ENCODE data around the gene TEX264.

The TEX264 gene

DNA sequence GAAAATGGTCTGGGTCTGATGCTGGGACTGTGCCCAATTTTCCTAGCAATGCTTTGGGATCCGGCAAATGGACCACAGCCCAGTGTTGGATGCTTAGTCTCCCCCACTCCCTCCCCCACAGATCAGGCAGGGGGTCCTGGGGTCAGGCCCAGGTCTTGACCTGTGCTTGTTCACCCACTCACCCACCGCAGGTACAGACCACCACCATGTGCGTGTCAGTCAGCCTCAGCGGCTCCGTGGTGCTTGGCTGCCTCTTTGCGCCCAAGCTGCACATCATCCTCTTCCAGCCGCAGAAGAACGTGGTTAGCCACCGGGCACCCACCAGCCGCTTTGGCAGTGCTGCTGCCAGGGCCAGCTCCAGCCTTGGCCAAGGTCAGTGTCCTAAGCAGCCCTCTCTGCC is 46.4 kb downstream of the TEX264 start:
- TF ChIP-seq, protein P1, sequence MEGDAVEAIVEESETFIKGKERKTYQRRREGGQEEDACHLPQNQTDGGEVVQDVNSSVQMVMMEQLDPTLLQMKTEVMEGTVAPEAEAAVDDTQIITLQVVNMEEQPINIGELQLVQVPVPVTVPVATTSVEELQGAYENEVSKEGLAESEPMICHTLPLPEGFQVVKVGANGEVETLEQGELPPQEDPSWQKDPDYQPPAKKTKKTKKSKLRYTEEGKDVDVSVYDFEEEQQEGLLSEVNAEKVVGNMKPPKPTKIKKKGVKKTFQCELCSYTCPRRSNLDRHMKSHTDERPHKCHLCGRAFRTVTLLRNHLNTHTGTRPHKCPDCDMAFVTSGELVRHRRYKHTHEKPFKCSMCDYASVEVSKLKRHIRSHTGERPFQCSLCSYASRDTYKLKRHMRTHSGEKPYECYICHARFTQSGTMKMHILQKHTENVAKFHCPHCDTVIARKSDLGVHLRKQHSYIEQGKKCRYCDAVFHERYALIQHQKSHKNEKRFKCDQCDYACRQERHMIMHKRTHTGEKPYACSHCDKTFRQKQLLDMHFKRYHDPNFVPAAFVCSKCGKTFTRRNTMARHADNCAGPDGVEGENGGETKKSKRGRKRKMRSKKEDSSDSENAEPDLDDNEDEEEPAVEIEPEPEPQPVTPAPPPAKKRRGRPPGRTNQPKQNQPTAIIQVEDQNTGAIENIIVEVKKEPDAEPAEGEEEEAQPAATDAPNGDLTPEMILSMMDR (IDR thresholded peaks at IDR 0.05; ENCODE audit: borderline replicate concordance, control extremely low read depth, extremely low read depth, insufficient read depth, missing control alignments), result no peak
- no peak for DNase-seq (ENCODE audit: low spot score)
- in situ Hi-C loops (cut with MboI; ENCODE audit: low sequenced_read_pairs, unreplicated experiment), result no loop called here

DNA sequence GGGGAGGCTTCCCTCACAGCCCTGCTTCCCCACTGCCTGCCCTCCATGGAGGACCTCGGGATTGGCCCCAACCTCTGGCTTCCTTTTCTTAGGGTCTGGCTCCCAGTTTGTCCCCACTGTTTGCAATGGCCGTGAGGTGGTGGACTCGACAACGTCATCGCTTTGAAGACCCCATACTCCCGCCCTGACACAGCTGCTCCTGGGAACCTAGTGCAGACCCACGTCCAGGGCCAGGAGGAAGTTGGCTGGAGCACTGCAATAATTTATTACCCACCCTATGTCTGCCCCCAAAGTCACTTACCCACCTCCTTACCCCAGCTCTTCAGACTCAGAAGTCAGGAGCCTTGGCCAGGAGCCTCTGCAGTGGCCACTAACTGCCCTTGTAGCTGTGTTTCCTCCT is 46.9 kb downstream of the TEX264 start:
- DNase-seq (ENCODE audit: low spot score), result peak; percentile 26
- TF ChIP-seq, protein P1 (IDR thresholded peaks at IDR 0.05; ENCODE audit: borderline replicate concordance, control extremely low read depth, extremely low read depth, insufficient read depth, missing control alignments), result no peak
- in situ Hi-C loops (cut with MboI; ENCODE audit: low sequenced_read_pairs, unreplicated experiment), result no loop called here

DNA sequence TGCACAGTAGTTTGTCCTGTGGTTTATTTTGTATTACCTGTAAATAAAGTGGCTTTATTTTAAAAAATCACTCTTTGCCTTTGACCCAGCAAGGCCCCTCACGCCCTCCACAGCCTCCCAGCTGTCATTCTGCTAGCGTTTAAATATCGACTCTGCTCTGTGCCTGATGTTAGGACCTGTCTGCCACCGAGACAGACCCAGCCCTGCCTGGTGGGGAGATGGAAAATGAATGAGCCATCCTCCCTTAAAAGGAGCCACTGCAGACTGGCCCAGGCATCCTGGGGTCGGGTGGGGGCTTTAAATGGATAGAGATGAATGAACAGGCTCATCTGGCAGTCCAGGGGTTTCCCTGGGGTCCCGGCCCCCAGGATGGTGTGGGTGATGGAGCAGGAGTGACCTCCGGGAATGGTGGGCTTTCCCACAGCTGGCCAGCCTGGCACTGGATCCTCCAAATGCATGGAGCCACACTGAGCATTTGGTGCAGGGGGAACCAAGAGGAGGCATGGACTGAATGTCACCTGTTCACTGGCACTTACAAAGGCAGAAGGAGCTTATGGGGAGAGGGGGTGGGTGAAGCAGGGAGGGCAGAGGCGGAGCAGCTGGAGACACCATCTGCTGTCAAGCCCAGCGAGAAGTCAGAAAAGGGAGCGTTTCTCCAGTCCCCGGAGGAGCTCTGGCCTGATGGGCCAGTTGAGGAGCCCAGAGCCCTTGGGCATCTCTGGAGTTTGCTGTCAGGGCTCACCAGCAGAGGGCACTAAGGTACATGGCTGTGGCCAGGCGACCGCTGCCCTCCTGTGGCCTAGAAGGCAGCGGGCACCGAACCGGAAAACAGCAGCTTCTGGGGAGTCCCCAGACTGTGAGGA is 47.7 kb downstream of the TEX264 start:
- peak; percentile 83 for DNase-seq (ENCODE audit: low spot score)
- in situ Hi-C loops (cut with MboI; ENCODE audit: low sequenced_read_pairs, unreplicated experiment), result no loop called here
- TF ChIP-seq, protein P1 (IDR thresholded peaks at IDR 0.05; ENCODE audit: borderline replicate concordance, control extremely low read depth, extremely low read depth, insufficient read depth, missing control alignments), result peak; percentile 73

DNA sequence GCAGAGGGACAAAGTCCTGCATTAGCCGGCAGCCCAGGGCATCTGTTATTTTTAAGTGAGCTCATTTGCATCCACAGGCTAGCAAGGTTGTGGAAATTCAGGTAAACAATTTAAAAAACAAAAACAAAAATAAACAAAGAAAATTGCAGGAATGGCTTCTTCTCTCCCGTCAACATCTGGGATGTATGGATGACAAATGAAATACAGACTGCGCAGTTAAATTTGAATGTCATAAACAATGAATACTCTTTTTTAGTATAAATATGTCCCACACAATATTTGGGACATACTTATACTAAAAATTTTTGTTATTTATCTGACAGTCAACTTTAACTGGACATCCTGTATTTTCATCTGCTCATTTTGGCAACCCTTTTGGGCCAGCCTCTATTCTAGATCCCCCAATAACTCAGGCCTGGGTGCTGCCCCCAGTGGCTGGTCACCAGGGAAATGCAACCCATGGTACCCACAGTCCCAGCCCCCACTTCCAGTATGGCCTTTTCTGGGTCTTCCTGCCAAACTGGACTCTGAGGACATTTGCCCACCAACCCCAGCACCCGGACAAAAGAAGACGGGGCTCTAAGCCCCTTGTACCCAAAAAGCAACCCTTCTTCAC is 48.5 kb downstream of the TEX264 start:
- TF ChIP-seq, protein P1 (IDR thresholded peaks at IDR 0.05; ENCODE audit: borderline replicate concordance, control extremely low read depth, extremely low read depth, insufficient read depth, missing control alignments), result no peak
- in situ Hi-C loops (cut with MboI; ENCODE audit: low sequenced_read_pairs, unreplicated experiment), result loop anchor here (10.0 kb wide), 1 partner anchor 75 kb away; no protein-coding TSS in a partner anchor
- peak; percentile 24 for DNase-seq (ENCODE audit: low spot score)

DNA sequence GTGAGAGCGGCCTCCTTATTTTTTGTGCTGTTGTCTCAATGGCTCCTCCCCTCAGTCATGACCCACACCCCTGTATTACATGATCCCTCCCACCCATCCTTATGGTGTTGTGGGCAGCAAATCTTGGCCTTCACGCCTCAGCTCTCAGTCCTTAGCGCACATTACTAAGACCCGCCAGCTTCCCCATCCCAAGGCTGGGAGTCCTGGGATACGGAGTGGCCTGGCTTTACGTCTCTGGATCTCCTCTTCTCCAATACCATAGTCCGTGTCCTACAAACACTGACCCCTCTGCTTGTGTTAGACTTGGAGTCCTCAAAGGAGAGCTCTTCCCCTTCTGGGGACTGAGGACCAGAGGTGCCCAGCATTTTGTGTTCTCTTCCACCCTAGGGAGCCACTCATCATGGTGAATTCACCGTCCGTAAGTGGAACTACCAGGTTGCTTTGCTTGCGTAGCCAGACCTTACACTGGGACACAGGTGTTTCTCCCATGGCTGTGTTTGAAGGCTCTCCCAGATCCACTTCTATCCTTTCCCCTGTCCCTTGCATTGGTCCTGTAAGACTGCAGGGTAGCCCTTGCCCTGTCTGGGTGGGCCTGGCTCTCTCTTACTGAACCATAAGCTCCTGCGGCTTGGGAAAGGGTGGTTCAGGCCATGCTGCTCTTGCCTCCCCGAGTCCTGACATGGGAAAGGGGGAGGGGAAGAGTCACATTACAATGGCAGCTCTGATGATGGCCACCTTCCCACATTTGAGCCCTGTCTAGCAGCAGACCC is 49.4 kb downstream of the TEX264 start:
- TF ChIP-seq, protein P1 (IDR thresholded peaks at IDR 0.05; ENCODE audit: borderline replicate concordance, control extremely low read depth, extremely low read depth, insufficient read depth, missing control alignments), result no peak
- DNase-seq (ENCODE audit: low spot score), result peak; percentile 6
- in situ Hi-C loops (cut with MboI; ENCODE audit: low sequenced_read_pairs, unreplicated experiment), result loop anchor here (10.0 kb wide), 1 partner anchor 74 kb away; no protein-coding TSS in a partner anchor

DNA sequence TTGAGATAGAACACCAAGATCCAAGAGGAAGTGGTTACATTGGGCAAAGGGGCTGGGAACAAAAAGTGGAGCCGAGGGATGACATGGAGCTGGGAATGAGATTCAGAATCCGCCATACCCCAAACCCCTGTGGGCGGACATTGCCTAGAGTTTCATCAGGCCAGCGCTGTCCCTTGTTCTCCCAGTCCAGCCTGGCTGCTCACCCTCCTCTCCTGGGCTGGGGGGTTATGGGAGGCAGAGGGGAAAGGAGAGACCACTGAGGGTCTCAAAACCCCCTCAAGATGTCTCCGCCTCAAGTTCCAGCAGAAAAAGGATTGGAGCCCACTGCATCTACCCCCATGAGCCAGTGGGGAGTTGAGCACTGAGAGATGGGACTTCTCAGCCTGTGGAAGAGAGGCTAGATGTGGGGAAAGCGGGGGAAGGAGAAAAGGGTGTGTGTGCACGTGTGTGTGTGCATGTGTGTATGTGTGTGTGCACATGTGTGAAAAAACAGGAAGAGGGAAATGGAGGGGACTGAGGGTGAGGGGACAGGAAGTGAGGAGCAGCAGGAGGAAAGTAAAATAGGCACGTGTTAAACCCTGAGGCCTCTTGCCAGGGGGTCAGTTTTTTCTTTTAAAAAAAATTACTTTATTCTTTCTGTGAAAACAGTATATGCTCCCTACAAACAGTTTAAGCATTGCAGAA is 50.2 kb downstream of the TEX264 start:
- in situ Hi-C loops (cut with MboI; ENCODE audit: low sequenced_read_pairs, unreplicated experiment), result loop anchor here (10.0 kb wide), 1 partner anchor 74 kb away; no protein-coding TSS in a partner anchor
- TF ChIP-seq, protein P1 (IDR thresholded peaks at IDR 0.05; ENCODE audit: borderline replicate concordance, control extremely low read depth, extremely low read depth, insufficient read depth, missing control alignments), result no peak
- no peak for DNase-seq (ENCODE audit: low spot score)

All from GM13976 (cell line).